ENCODE results near the gene KCNK5. TPM values are rescaled to one million over a fixed set of nuclear protein-coding genes. Genes with fewer than 3 reads are reported as not detected.

The KCNK5 gene
- total and polyA plus RNA-seq, 4 donors = 3.7 to 19.1 (median 7.5) TPM

GRCh38 chr6:39251406-39251805 is 22.1 kb upstream of the KCNK5 start (continued):
- TF ChIP-seq REST (IDR thresholded peaks at IDR 0.05) = peak; percentile 46

GRCh38 chr6:39250507-39250906 is 21.2 kb upstream of the KCNK5 start:
- Histone ChIP-seq H3K9me3 (ENCODE audit: control insufficient read depth in 4 of 4, low read length in 3 of 4) (peaks cover 0 to 2% (median 0%) of the 10 kb centered on the region in 4 donors), H3K4me3 (ENCODE audit: low read depth in 1 of 3, low read length in 3 of 3) (no peak overlapping the region), H3K9ac (ENCODE audit: low read depth in 1 of 2, low read length in 2 of 2) (no peak overlapping the region), H3K27me3 (ENCODE audit: control insufficient read depth in 4 of 4, insufficient read depth in 4 of 4, low read length in 3 of 4) (no peaks in the 10 kb centered on the region), H3K27ac (ENCODE audit: low read depth in 1 of 2, low read length in 2 of 2) (no peak overlapping the region), H3K4me1 (ENCODE audit: control insufficient read depth in 4 of 4, insufficient read depth in 4 of 4, low read length in 3 of 4) (peaks cover 0 to 9% (median 2%) of the 10 kb centered on the region in 4 donors), H3K36me3 (ENCODE audit: control insufficient read depth in 4 of 4, insufficient read depth in 3 of 4, low read depth in 1 of 4, low read length in 3 of 4) (no peaks in the 10 kb centered on the region)
- TF ChIP-seq ZBTB33 (IDR thresholded peaks at IDR 0.05) = no peak
- no peak for TF ChIP-seq HNF4G (IDR thresholded peaks at IDR 0.05)
- TF ChIP-seq HNF4A (conservative IDR thresholded peaks at IDR 0.05) = no peak
- no peak for TF ChIP-seq NR2F2 (IDR thresholded peaks at IDR 0.05)
- TF ChIP-seq RXRA (IDR thresholded peaks at IDR 0.05) = no peak
- TF ChIP-seq GABPA (IDR thresholded peaks at IDR 0.05 in 1 of 2, conservative IDR thresholded peaks at IDR 0.05 in 1 of 2) = no peak
- no peak for TF ChIP-seq FOXA2 (IDR thresholded peaks at IDR 0.05)
- no peak for TF ChIP-seq RAD21 (IDR thresholded peaks at IDR 0.05)
- no peak for TF ChIP-seq REST (IDR thresholded peaks at IDR 0.05)
- no peak for TF ChIP-seq JUND (IDR thresholded peaks at IDR 0.05)
- TF ChIP-seq ATF3 (IDR thresholded peaks at IDR 0.05) = no peak
- no peak for TF ChIP-seq YY1 (IDR thresholded peaks at IDR 0.05)
- TF ChIP-seq SP1 (IDR thresholded peaks at IDR 0.05) = no peak
- TF ChIP-seq CTCF (IDR thresholded peaks at IDR 0.05; ENCODE audit: low read depth, low read length, missing input control) = no peak
- no peak for TF ChIP-seq TAF1 (conservative IDR thresholded peaks at IDR 0.05)
- TF ChIP-seq MAX (IDR thresholded peaks at IDR 0.05) = no peak
- no peak for DNase-seq (ENCODE audit: low spot score)
